ENCODE measurements around the gene TTC33. TPM values are rescaled to one million over a fixed set of nuclear protein-coding genes. Genes with fewer than 3 reads are reported as not detected.
"Not testable (repeated sequence)": the region's sequence is repeated elsewhere in the genome, so short reads cannot be mapped to it uniquely, and the experiment has no call there.

The TTC33 gene
- polyA plus RNA-seq, 1 donor from 2014 or later, result 73.5 TPM

GRCh38 chr5:40791715-40792139 lies 36.0 kb upstream of the TTC33 start:
- no peaks in the 10 kb centered on the region for H3K9me2 ChIP-seq (ENCODE audit: insufficient read depth, low read length)
- TF ChIP-seq EZH2 (IDR thresholded peaks at IDR 0.05; ENCODE audit: borderline replicate concordance, insufficient read depth, low read length, poor library complexity, severe bottlenecking), result no peak
- TF ChIP-seq POLR2AphosphoS5 (IDR thresholded peaks at IDR 0.05), result no peak
- TF ChIP-seq EP300 (conservative IDR thresholded peaks at IDR 0.05; ENCODE audit: poor library complexity, severe bottlenecking), result no peak
- no peak for TF ChIP-seq REST (IDR thresholded peaks at IDR 0.05; ENCODE audit: borderline replicate concordance)
- TF ChIP-seq SMC3 (conservative IDR thresholded peaks at IDR 0.05; ENCODE audit: poor library complexity), result no peak
- H3K4me3 ChIP-seq (ENCODE audit: low read length), result no peak overlapping the region
- H3K4me2 ChIP-seq (ENCODE audit: low read length), result no peak overlapping the region
- no peaks in the 10 kb centered on the region for H4K20me1 ChIP-seq (ENCODE audit: insufficient read depth)
- peaks cover 81% of the 10 kb centered on the region for H3K79me2 ChIP-seq (replicated peaks; ENCODE audit: insufficient read depth, low read length)
- peaks cover 10% of the 10 kb centered on the region for H3K9me3 ChIP-seq (ENCODE audit: low read length)
- H2AFZ ChIP-seq (ENCODE audit: low read depth, low read length), result no peak overlapping the region
- no peaks in the 10 kb centered on the region for H3F3A ChIP-seq (ENCODE audit: insufficient read depth, low read length, poor library complexity, severe bottlenecking)
- H3K27me3 ChIP-seq (ENCODE audit: insufficient read depth, low read depth, low read length), result no peaks in the 10 kb centered on the region
- H3K9ac ChIP-seq (ENCODE audit: low read length), result no peak overlapping the region
- no peaks in the 10 kb centered on the region for H3K36me3 ChIP-seq (ENCODE audit: insufficient read depth, low read length)
- no peak overlapping the region for H3K27ac ChIP-seq (ENCODE audit: low read length)

DNA sequence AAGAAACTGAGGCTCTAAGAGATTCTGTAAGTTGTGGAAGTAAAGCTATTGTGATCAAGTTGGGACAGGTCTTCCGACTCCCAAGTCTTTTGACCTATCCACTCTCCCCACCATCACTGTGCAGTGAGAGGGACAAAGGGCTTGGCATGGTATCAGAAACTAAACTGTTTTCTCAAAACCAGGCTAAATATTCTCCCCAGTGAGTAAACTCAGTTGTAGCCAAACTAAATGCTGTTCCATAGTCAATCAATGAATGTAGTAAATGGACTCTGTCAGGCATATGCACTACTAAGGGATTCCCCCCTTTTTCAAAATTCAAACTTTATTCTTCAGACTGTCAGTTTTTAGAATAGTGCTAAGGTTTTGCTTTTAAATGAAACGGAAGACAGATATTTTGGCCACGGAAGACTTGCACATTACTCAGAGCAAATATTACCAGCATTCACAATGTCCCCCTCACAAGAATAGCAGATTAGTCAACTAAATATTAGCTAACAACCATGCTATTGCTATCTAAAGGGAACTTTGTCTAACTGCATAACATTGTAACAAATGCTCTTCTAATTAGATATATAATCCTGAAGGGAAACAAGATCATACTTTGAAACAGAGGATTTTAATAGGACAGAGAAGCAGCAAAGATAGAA lies 35.3 kb upstream of the TTC33 start:
- H3K79me2 ChIP-seq (replicated peaks; ENCODE audit: insufficient read depth, low read length), result peaks cover 80% of the 10 kb centered on the region

GRCh38 chr5:40788941-40789340 lies 33.2 kb upstream of the TTC33 start:
- H3K9ac ChIP-seq (ENCODE audit: low read length); H3K36me3 ChIP-seq (ENCODE audit: insufficient read depth, low read length); H3K27me3 ChIP-seq (ENCODE audit: insufficient read depth, low read depth, low read length); H3K9me3 ChIP-seq (ENCODE audit: low read length); H3F3A ChIP-seq (ENCODE audit: insufficient read depth, low read length, poor library complexity, severe bottlenecking); H3K4me3 ChIP-seq (ENCODE audit: low read length); H3K4me2 ChIP-seq (ENCODE audit: low read length); H2AFZ ChIP-seq (ENCODE audit: low read depth, low read length); H4K20me1 ChIP-seq (ENCODE audit: insufficient read depth); H3K27ac ChIP-seq (ENCODE audit: low read length); H3K9me2 ChIP-seq (ENCODE audit: insufficient read depth, low read length): not testable (repeated sequence)
- H3K79me2 ChIP-seq (replicated peaks; ENCODE audit: insufficient read depth, low read length), result peaks cover 83% of the 10 kb centered on the region

More for the DNA sequence above, 35.3 kb upstream of the TTC33 start:
- H3K27me3 ChIP-seq (ENCODE audit: insufficient read depth, low read depth, low read length), result no peaks in the 10 kb centered on the region
- no peak overlapping the region for H2AFZ ChIP-seq (ENCODE audit: low read depth, low read length)
- H3F3A ChIP-seq (ENCODE audit: insufficient read depth, low read length, poor library complexity, severe bottlenecking), result no peaks in the 10 kb centered on the region
- H3K9ac ChIP-seq (ENCODE audit: low read length), result no peak overlapping the region
- no peaks in the 10 kb centered on the region for H4K20me1 ChIP-seq (ENCODE audit: insufficient read depth)
- H3K9me2 ChIP-seq (ENCODE audit: insufficient read depth, low read length), result no peaks in the 10 kb centered on the region
- no peaks in the 10 kb centered on the region for H3K36me3 ChIP-seq (ENCODE audit: insufficient read depth, low read length)
- H3K4me2 ChIP-seq (ENCODE audit: low read length), result no peak overlapping the region
- H3K27ac ChIP-seq (ENCODE audit: low read length), result no peak overlapping the region
- no peak overlapping the region for H3K4me3 ChIP-seq (ENCODE audit: low read length)
- H3K9me3 ChIP-seq (ENCODE audit: low read length), result peaks cover 10% of the 10 kb centered on the region
- TF ChIP-seq SMC3 (conservative IDR thresholded peaks at IDR 0.05; ENCODE audit: poor library complexity) (no peak), TAF1 (IDR thresholded peaks at IDR 0.05; ENCODE audit: low read depth) (no peak), RAD21 (conservative IDR thresholded peaks at IDR 0.05) (no peak), POLR2AphosphoS5 (IDR thresholded peaks at IDR 0.05) (no peak)
- TF ChIP-seq, protein P1, sequence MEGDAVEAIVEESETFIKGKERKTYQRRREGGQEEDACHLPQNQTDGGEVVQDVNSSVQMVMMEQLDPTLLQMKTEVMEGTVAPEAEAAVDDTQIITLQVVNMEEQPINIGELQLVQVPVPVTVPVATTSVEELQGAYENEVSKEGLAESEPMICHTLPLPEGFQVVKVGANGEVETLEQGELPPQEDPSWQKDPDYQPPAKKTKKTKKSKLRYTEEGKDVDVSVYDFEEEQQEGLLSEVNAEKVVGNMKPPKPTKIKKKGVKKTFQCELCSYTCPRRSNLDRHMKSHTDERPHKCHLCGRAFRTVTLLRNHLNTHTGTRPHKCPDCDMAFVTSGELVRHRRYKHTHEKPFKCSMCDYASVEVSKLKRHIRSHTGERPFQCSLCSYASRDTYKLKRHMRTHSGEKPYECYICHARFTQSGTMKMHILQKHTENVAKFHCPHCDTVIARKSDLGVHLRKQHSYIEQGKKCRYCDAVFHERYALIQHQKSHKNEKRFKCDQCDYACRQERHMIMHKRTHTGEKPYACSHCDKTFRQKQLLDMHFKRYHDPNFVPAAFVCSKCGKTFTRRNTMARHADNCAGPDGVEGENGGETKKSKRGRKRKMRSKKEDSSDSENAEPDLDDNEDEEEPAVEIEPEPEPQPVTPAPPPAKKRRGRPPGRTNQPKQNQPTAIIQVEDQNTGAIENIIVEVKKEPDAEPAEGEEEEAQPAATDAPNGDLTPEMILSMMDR (IDR thresholded peaks at IDR 0.05; ENCODE audit: poor library complexity, severe bottlenecking), result no peak

All from neural cell (in vitro differentiated cells).